Cerebellar cortex (tissue), 1 donor: ENCODE data around the gene SLC2A8.

Experiments used
- DNase-seq: peaks from one replicate; pipeline ENCODE4 v3.0.0-alpha.2; 2015; ENCODE audit warnings: low spot score

Gene SLC2A8

GRCh38 chr9:127380479-127380878 is 16.5 kb upstream of the SLC2A8 start:
- DNase-seq = no peak

- no peak for DNase-seq
Measured at GRCh38 chr9:127382541-127382940, 14.4 kb upstream of the SLC2A8 start.

- DNase-seq = no peak
Measured at GRCh38 chr9:127384016-127384730, 12.8 kb upstream of the SLC2A8 start.

- no peak for DNase-seq
Measured at GRCh38 chr9:127384901-127385300, 12.1 kb upstream of the SLC2A8 start.

- no peak for DNase-seq
Measured at GRCh38 chr9:127386249-127386648, 10.7 kb upstream of the SLC2A8 start.

- DNase-seq = no peak
Measured at GRCh38 chr9:127386981-127387380, 10.0 kb upstream of the SLC2A8 start.

- no peak for DNase-seq
Measured at GRCh38 chr9:127388037-127388855, 8.7 kb upstream of the SLC2A8 start.

- DNase-seq = no peak
Measured at GRCh38 chr9:127388856-127389238, 8.1 kb upstream of the SLC2A8 start.

- DNase-seq = no peak
Measured at GRCh38 chr9:127389381-127390247, 7.4 kb upstream of the SLC2A8 start.

GRCh38 chr9:127390248-127390545 is 6.8 kb upstream of the SLC2A8 start:
- no peak for DNase-seq

GRCh38 chr9:127390563-127390962 is 6.4 kb upstream of the SLC2A8 start:
- no peak for DNase-seq

GRCh38 chr9:127392166-127392565 is 4.8 kb upstream of the SLC2A8 start:
- DNase-seq = no peak

- DNase-seq = no peak
Measured at GRCh38 chr9:127392976-127393375, 4.0 kb upstream of the SLC2A8 start.

GRCh38 chr9:127393645-127394044 is 3.3 kb upstream of the SLC2A8 start:
- no peak for DNase-seq

GRCh38 chr9:127395497-127396252 is 1.3 kb upstream of the SLC2A8 start:
- no peak for DNase-seq

GRCh38 chr9:127396253-127396807 is 639 bp upstream of the SLC2A8 start:
- no peak for DNase-seq

- no peak for DNase-seq
Measured at GRCh38 chr9:127397646-127398274, 791 bp downstream of the SLC2A8 start.

- no peak for DNase-seq
Measured at GRCh38 chr9:127398275-127398647, 1.3 kb downstream of the SLC2A8 start.

- DNase-seq = no peak
Measured at GRCh38 chr9:127398715-127399400, 1.9 kb downstream of the SLC2A8 start.

- no peak for DNase-seq
Measured at GRCh38 chr9:127399736-127400269, 2.8 kb downstream of the SLC2A8 start.
